GM19395 (cell line): ENCODE results near the gene ADAMTS2.

Experiments used
- ATAC-seq: cut with Tn5 transposase; IDR thresholded peaks from one replicate; pipeline ENCODE4 v1.9.1; 2021; ENCODE audit warnings: mild to moderate bottlenecking, moderate library complexity; ENCODE audit not compliant: unreplicated experiment

ADAMTS2 gene

DNA sequence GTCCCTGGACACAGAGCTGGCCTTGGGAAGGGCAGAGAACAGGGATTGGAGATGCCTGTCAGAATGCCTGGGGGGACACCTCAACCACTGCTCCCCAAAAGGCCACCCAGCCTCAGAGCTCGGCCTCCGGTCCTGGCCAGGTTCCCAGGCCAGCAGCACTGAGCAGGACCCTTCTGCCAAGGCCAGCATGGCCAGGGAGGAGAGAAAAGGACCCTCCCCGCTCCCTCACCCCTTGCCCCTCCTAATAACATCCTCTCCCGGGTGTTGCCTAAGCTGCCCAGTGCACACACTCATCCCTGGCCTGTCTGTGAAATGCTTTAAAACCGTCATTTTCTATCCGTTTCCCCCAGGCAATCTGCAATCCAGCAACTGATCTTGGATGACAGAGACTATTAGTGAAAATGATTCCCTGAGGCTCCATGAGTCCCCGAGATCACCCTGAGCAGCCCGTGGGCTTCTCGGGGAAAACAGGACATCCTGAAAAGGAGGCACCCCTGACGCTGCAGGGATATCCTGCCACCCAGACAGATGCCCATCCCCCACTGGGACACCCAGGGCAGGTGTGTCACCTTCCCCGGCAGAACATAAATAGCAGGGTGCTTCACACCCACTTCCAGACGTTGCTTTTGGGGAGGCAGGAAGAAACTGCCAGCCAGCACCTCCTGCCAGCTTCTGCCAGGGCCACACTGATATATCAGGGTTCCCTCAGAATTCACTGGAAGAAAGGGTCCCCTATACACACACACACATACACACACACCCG, 75.3 kb downstream of the ADAMTS2 start:
- no peak for ATAC-seq

DNA sequence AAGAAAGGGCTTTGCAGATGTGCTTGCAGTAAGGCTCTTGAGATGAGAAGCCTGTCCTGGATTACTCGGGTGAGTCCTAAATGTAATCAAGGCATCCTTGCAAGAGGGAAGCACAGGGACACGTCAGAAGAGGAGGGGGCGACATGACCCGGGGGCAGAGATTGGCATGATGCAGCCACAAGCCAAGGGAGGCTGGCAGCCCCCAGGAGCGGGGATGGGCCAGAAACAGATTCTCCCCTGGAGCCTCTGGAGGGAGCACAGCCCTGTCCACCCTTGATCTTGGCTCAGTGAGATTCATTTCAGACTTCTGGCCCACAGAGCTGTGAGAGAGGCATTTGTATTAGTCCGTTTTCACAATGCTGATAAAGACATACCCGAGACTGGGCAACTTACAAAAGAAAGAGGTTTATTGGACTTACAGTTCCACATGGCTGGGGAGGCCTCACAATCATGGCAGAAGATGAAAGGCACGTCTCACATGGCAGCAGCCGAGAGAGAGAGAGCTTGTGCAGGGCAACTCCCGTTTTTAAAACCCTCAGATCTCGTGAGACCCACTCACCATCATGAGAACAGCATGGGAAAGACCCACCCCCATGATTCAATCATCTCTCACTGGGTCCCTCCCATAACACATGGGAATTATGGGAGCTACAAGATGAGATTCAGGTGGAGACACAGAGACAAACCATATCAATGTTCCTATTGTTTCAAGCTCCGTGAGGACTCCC, 76.1 kb downstream of the ADAMTS2 start:
- ATAC-seq = no peak

DNA sequence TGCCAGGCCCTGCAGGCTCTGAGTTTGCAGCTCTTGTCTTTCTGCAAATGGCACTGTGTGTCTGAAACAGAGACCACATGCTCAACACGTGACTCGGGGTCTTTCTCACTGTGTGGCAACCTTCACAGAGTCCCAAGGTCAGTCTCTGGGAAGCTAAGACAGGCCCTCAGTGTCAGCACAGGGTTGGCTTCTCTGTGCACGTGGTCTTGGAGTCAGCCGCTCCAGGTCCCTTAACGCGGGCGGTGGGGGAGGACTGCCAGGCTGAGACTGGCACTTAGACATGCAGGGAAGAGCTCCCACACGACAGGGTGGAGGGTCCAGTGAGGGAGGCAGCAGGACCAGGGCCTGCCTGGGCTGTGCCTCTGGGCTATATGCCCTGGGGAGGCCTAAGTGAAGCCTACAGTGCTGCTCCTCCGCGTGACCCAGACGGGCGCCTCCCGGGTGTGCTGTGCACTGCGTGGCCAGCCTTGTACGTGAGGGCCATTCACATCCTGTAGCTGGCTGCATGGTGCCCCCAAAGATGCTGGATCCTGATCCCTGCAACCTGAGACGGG, 76.8 kb downstream of the ADAMTS2 start:
- no peak for ATAC-seq

DNA sequence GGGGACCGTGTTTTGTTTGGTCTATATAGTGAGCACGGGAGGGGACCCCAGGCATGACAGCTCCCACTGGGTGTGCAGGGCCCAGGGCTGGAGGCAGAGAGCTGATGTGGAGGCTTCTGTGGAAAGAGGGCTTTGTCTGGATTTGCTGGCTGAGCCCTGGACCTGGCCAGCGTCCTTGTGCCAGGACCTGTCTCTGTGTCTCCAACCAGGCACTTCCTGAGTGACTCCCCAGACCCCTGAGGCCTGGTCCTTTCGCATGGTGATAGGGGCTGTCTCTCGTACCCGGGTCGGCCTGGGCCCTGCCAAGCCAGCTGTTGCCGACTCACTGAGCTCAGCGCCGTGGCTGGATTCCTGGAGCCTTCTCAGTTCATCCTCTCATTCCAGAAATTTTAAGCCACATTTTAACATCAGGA, 77.6 kb downstream of the ADAMTS2 start:
- ATAC-seq = no peak

DNA sequence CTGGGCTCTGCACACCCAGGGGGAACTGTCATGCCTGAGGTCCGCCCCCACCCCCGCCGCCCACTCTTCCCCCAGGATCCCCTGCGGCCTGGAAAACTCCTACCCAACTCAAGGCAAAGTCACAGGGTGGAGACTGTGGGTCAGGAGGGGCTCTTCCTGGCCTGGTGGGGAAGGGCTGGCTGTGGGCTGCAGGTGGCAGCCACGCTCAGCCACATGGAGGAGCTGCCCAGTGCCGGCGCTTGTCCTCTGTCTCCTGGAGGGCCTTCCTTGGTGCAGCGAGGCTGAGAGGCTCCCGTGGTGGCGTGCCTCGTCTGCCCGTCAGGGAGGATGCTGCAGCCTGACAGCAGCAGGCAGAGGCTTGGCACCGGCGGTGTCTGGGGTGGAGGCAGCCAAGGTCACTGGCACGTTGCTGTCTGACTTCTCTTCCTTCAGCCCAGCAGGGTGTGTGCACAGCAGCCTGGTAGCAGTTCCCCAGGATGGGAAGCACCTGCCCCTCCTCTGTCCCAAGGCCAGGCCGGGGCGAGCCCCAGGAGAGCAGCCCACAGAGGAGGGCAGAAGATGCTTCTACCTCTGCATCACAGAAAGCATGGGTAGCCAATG, 78.1 kb downstream of the ADAMTS2 start:
- ATAC-seq = no peak

DNA sequence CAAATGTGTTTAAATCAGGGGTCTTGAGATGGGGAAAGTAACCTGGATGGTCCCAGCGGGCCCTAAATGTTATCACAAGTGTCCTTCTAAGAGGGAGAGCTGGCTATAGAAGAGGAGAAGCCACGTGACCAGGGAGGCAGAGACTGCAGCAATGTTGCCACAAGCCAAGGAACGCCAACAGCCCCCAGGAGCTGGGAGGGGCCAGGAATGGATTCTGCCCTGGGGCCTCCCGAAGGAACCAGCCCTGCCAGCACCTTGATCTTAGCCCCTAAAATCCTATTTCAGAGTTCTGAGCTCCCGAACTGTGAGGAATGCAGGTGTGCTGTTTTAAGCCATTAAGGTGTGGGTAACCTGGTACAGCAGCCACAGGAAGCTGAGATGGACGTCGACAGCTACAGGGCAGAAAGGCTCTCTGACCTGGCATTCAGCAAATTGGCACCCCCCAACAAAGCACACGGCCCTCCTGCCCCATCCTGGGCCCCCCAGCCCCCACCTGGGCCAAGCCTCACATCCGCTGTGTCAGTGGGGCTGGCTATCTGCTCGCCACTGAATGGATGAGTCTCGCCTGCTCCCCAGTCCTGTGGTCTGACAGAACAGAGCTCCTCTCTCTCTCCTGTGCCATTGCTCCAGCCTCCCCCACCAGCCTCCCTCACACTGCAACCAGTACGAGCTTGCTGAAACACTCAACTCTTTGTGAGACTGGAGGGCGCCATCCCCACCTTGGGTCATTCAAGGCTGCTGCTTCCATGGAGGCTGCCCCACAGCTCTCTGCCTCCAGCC, 78.8 kb downstream of the ADAMTS2 start:
- ATAC-seq = no peak

DNA sequence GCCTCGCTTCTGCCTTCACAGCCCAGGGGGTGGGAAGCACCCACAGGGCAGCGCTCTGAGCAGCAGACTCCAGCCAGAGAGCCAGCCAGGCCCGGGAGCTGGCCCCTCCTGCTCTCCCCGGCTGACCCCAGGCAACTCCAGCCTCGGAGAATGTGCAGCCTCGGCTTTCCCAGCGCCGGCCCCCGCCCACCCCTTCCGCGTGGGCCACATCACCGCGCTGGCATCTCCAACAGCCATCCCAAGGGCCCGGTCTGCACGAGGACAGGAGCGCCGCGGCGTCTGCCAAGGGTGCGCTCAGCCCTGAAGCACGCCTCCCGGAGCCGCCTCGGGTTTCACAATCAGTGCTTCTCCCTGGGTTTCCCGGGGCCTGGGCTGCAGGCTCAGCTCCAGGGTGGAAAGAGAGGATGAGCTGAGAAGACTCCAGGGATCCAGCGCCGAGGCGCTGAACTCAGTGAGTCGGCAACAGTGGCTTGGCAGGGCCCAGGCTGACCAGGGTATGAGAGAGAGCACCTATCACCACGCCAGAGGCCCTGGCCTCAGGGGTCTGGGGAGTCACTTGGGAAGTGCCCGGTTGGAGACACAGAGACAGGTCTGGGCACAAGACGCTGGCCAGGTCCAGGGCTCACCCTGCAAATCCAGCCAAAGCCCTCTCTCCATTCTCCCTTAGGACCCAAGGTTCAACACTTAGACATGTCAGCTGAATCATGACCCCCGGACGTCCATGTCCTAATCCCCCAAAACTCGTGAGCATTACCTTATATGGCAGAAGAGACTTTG, 79.6 kb downstream of the ADAMTS2 start:
- no peak for ATAC-seq

DNA sequence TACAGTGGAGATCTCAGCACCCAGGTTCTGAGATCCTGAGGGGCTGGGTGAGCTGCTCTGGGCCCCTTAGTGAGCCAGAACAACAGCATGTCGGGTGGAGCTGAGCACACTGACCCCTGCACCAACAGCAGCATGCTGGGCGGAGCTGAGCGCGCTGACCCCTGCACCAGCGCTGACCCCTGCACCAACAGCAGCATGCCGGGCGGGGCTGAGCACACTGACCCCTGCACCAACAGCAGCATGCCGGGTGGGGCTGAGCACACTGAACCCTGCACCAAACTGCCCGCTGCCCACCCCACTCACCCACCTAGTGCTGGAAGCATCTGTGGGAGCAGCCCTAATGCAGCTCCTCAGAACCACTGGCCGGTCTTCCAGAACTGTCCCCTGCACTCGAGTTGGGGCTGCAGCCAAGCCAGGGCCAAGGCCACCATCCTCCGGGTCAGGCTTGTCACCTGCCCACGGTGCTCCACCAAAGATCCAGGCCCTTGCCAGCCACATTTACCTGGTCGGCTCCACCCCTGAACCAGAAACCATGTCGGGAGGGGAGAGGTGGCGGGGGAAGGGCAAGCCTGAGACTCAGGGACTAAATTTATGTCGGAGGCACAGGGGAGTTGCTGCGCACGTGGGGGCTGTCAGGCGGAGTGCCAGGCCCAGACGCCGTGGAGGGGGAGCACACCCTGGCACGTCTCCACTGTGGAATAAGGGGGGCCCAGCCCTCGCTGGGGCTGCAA, 80.3 kb downstream of the ADAMTS2 start:
- no peak for ATAC-seq

DNA sequence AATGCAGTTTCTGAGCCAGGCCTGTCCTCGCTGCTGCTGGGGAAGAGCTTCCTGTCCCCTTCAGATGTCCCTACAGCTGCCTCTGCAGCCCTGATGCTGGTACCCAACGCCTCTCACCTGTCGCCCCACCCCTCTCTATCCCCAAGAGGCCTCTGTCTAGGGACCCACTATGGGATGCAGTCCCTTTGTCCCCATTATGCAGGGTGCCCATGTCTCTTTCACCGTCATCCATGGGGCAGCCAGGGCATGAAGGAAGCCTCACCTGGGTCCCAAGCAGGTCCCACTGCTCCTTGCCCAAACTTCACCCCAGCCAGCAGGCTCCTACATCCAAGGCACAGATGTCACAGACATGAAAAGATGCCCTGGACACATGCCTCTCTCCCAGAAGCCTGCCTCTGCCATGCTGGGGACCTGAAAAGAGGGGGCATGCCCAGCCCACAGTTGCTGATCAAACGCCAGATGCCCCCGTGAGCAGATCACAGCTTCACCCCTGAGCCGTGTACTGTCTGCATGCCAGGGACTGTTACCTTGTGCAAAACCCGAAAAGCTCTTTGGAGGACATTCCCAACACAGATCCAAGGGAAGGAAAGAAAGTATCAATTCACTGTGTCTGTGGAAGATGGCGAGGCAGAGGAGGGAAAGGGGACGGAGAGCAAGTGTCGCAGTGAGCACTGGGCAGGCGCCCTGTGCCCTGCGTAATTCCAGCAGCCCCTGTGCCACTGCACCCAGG, 81.0 kb downstream of the ADAMTS2 start:
- ATAC-seq = no peak

DNA sequence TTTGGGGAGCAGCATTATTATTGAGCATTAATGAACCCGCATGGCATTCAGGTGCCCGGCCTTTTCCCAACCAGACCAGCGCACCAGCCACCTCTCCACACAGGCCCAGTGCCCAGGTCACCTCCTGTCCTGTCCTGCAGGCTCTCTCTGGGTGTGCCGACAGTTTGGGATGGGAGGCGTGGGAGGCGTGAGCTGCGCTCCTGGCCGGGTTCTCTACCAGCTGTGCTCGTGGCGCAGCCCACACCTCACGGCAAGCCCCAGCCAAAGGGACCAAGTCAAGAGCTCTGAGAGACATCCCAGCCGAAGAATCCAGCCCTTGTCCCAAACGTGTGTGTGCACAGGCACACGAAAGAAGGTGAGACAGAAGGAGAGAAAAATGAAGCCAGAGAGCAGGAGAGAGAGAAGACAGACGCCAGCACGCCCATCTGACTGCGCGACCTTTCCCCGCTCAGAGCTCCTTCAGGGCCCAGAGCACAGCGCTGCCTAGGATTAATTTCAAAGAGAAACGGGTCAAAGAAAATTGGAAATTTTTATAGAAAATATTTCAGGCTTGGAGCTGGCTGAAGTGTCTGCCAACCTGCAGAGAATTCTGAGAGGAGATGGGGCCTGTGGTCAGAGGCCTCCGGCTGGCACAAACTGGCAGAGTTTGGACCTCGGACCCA, 81.7 kb downstream of the ADAMTS2 start:
- no peak for ATAC-seq

DNA sequence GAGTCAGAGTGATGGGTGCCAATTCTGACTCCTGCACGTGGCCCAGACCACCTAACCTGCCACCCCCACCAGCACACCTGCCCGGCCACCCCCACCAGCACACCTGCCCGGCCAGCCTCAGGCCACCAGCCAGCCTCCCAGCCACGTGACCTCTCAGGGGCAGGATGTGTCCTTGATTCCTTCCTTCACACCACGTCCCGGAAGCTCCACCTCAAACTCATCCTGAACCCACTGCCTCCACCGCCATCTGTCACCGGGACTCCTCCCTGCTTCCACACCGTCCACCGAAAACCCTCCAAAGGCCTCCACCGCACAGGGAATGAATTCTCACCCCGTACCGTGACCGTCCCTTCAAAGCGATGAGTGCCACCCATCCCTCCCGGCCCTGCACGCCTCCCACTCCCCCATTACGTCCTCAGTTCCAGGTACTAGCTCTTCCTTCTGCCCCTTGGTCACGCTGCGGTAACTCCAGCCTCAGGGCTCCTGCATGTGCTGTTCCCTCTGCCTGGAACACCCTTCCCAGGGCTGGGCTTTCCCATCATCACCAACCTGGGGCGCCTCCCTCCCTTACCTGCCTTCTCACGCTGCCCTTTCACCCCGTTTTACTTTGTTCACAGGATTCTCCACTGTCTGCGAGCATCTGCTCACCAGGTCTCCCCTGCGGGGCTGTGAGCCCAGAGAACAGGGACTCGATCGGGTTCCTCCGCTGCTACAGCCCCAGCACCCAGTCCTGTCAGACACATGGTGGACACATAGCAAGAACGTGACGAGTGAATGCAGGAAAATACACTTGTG, 82.9 kb downstream of the ADAMTS2 start:
- ATAC-seq = no peak

DNA sequence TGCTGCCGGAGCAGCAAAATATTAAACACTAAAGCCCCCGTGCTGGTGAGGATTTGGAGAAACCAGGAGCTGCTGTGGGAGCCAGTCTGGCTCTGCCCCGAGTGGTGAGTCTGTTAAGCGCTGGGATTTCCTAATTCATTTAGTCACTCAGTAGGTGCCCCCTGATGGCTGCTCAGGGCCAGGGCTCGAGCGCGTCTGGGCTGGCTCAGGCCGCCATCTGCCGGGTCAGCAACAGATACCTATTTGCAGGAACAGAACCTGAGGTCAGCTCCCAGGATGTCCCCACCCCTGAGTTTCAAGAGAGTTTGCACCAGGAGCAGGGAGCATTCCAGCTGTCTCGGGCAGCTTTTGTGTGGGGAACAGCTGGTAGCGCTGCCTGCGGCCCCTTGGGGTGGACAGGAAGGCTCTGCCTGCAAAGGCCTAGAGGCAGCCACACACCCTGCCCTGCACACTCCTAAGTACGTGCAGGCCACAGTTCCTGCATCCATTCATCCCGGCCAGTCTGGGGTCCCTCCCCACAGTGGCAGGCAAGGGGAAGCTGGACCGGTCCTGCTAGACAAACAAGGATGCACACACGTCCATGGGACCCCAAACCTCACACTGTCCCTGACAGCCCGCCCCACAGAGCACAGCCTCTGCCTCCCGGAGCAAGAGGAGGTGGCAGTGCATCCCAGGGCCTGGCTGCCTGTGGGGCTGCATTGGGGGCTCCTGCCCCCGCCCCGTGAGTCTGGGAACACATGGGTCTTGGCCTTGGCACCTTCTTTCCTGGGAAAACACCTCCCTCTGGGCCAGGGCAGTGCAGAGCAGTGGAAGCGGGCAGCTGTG, 83.7 kb downstream of the ADAMTS2 start:
- ATAC-seq = no peak

DNA sequence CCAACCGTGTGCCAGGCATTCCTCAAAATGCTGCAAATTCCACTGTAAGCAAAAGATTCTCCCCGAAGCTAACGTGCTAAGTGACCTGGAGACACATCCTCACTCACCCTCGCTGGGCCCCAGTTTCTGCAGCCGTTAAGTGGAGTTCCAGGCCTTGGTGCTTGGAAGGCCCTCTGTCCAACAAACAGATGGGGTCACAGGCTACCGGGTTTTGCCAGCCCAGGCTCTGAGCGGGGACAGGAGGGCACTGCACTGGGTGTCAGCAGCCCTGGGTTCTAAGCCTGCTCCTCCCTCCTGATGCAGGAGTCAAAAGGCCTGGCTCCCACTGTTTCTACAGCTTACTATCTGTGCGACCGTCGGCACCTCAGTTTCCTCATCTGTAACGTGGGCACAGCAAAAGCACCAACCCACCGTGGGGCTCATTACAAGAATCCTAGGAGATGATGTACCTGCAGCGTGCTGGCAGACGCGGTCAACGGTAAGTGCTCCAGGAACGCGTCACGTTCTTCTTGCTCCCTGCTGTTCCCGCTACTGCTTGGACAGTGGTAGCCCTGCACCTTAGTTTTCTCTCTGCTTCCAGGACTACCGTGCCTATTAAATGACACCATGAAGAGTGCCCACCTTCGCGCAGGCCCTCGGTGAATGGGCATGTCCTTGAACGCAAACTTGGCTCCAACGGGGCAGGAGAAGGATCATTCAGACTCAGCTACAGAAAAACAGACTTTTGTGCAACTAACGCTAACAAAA, 84.8 kb downstream of the ADAMTS2 start:
- ATAC-seq = no peak

DNA sequence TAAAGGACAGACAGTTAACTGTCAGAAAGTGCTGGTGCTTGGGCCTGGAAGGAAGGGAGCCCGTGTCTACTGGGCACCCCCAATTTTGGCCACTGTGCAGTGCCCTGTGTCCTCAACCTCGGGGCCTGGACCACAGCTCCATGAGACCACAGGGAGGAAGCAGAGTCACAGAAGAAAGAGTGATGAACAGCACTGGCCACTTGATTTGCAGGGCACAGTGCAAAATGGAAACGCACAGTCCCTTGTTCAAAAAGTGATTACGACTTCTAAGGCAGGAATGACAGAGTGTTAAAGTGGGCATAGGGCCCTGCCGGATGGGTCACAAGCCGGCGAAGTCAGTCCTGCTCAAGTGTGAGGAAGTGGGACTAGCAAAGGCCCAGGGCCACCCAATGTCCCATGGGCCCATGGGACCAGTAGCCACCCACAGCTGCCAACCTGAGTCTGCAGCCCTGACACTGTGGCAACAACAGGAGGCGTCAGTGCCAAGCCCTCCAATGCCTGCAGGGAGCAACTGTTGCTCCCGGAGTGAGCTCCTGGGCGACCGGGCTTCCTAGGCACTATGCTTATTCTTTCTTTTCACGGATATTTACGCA, 85.4 kb downstream of the ADAMTS2 start:
- no peak for ATAC-seq

DNA sequence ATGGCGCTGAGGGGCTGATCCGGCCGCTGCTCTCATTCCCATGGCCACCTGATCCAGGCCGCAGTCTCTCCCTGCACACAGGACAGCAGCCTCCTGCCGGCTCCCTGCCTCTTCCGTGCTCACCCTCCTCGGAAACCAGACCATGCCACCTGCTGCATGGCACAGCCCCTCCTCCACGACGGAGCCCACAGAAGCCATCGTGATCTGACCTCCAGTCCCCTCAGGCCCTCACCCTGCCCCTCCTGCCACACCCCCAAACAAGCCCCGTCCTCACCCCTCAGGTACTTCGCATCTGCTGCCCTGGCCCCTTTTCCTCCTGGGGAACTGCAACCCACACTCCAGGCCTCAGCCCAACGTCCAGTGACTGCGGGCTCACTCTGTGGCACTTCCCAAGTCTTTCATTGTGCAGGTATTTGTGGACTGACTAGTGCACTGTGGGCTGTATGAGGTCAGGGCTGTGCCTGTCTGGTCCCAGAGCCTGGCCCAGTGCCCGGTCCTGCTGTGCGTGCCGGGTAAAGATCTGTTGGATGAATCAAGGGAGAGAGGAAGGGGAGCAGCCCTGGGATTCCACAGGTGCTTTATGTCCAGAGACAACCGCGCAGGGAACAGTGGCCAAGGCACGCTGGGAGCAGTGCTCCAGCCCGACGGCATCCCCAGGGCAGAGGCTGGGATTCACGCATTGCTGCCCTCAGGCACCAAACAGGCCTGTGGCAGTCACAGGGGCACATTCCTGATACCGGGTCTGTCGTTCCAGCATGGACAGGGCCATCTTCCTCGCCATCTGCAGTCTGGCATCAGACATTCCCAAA, 86.1 kb downstream of the ADAMTS2 start:
- ATAC-seq = no peak
